IMR-90 (cell line): ENCODE data around the gene PRPS1L1. TPM values are rescaled to one million over a fixed set of nuclear protein-coding genes. Genes with fewer than 3 reads are reported as not detected.

Source experiments
- ATAC-seq: fragments of 200-7000 bp; cut with Tn5 transposase; 2 replicates; pipeline ENCODE4 v1.9.1; 2020; ENCODE audit warnings: low read depth, mild to moderate bottlenecking, moderate library complexity
- Bru-seq: library from RNA; stranded (reverse); fragments of 400-500 nt; gene quantifications from one replicate; lab custom pipeline; 2021; lab: Mats Ljungman, UMichigan
- BruChase-seq, 2 experiments: library from RNA; stranded (reverse); fragments of 400-500 nt; gene quantifications; one replicate each; lab custom pipeline; 2021; lab: Mats Ljungman, UMichigan
- BruUV-seq: library from RNA; stranded (reverse); fragments of 400-500 nt; replicated peaks from 2 replicates; lab custom pipeline; 2021; lab: Mats Ljungman, UMichigan
- CTCF ChIA-PET: fragments of 300-600 bp; formaldehyde crosslinking; extraction: SDS; loops from one replicate; lab custom pipeline; 2021; ENCODE audit warnings: antibody characterized with exemption; lab: Yijun Ruan, JAX
- POLR2A ChIA-PET: fragments of 300-600 bp; sonication (Branson Sonifier 250); formaldehyde crosslinking; loops from one replicate; lab custom pipeline; 2022; ENCODE audit warnings: antibody characterized with exemption; ENCODE audit not compliant: unreplicated experiment; lab: Charles Lee
- DNase-seq: peaks from one replicate; pipeline ENCODE4 v3.0.0; 2013
- H2AFZ ChIP-seq: replicated peaks from 2 replicates; pipeline ENCODE3; 2013; ENCODE audit warnings: low read length, mild to moderate bottlenecking; ENCODE audit not compliant: poor library complexity
- H2AK5ac ChIP-seq: 2 replicates; pipeline ENCODE4 v1.6.1; 2013; ENCODE audit warnings: low read depth, low read length, inconsistent platforms
- H2AK9ac ChIP-seq: replicated peaks from 2 replicates; pipeline ENCODE3; 2013; ENCODE audit warnings: mild to moderate bottlenecking, low read depth, low read length, moderate library complexity; ENCODE audit not compliant: poor library complexity
- H2BK120ac ChIP-seq: 2 replicates; pipeline ENCODE4 v1.6.1; 2013; ENCODE audit warnings: low read depth, low read length, inconsistent platforms
- H2BK15ac ChIP-seq: 3 replicates; pipeline ENCODE4 v1.6.1; 2013; ENCODE audit warnings: low read depth, low read length, inconsistent platforms
- H2BK20ac ChIP-seq: 2 replicates; pipeline ENCODE4 v1.6.1; 2013; ENCODE audit warnings: low read depth, mild to moderate bottlenecking, inconsistent platforms, low read length, moderate library complexity
- H2BK5ac ChIP-seq: 2 replicates; pipeline ENCODE4 v1.6.1; 2013; ENCODE audit warnings: mild to moderate bottlenecking, low read depth, low read length, inconsistent platforms; ENCODE audit not compliant: poor library complexity, severe bottlenecking
- H3K14ac ChIP-seq: replicated peaks from 2 replicates; pipeline ENCODE4 v1.6.1; 2013; ENCODE audit warnings: low read depth, low read length, inconsistent platforms
- H3K18ac ChIP-seq: 2 replicates; pipeline ENCODE4 v1.6.1; 2013; ENCODE audit warnings: low read depth, low read length, control low read depth
- H3K23ac ChIP-seq: 2 replicates; pipeline ENCODE4 v1.6.1; 2013; ENCODE audit warnings: low read depth, low read length, inconsistent platforms
- H3K27ac ChIP-seq: 2 replicates; pipeline ENCODE4 v1.5.1; 2013; ENCODE audit warnings: mild to moderate bottlenecking, control low read depth, low read length; ENCODE audit not compliant: insufficient read depth
- H3K27me3 ChIP-seq: 2 replicates; pipeline ENCODE4 v1.6.1; 2013; ENCODE audit warnings: low read length; ENCODE audit not compliant: control insufficient read depth, insufficient read depth
- H3K36me3 ChIP-seq: 2 replicates; pipeline ENCODE4 v1.6.1; 2013; ENCODE audit warnings: low read length, mixed read lengths; ENCODE audit not compliant: control insufficient read depth, insufficient read depth
- H3K4ac ChIP-seq: 2 replicates; pipeline ENCODE4 v1.6.1; 2013; ENCODE audit warnings: low read depth, low read length, inconsistent platforms
- H3K4me1 ChIP-seq: 2 replicates; pipeline ENCODE4 v1.6.1; 2013; ENCODE audit warnings: low read length, mixed read lengths; ENCODE audit not compliant: control insufficient read depth, insufficient read depth
- H3K4me2 ChIP-seq: 2 replicates; pipeline ENCODE4 v1.6.1; 2013; ENCODE audit warnings: low read depth, mild to moderate bottlenecking, control low read depth, low read length, moderate library complexity
- H3K4me3 ChIP-seq: 2 replicates; pipeline ENCODE4 v1.5.1; 2013; ENCODE audit warnings: low read depth, mild to moderate bottlenecking, control low read depth, low read length, moderate library complexity; ENCODE audit not compliant: insufficient read depth
- H3K56ac ChIP-seq: 2 replicates; pipeline ENCODE4 v1.6.1; 2013; ENCODE audit warnings: low read length, inconsistent platforms; ENCODE audit not compliant: insufficient read depth; ENCODE audit errors: extremely low read depth
- H3K79me1 ChIP-seq, 2 experiments: 2 replicates each; pipeline ENCODE4 v1.6.1; 2013; ENCODE audit warnings: low read length in 2 of 2, inconsistent platforms in 1 of 2, low read depth in 1 of 2
- H3K9ac ChIP-seq: 2 replicates; pipeline ENCODE4 v1.6.1; 2013; ENCODE audit warnings: low read depth, low read length, control low read depth
- H3K9me1 ChIP-seq: 2 replicates; pipeline ENCODE4 v1.6.1; 2013; ENCODE audit warnings: low read length, inconsistent platforms; ENCODE audit not compliant: insufficient read depth
- H3K9me3 ChIP-seq: 2 replicates; pipeline ENCODE4 v1.6.1; 2013; ENCODE audit warnings: low read length; ENCODE audit not compliant: control insufficient read depth, insufficient read depth
- H4K20me1 ChIP-seq: 2 replicates; pipeline ENCODE4 v1.6.1; 2013; ENCODE audit warnings: low read length, inconsistent platforms; ENCODE audit not compliant: insufficient read depth
- H4K5ac ChIP-seq: 2 replicates; pipeline ENCODE4 v1.6.1; 2013; ENCODE audit warnings: mild to moderate bottlenecking, low read depth, low read length, control low read depth
- H4K8ac ChIP-seq, 2 experiments: 2 replicates each; pipeline ENCODE4 v1.6.1; 2013; ENCODE audit warnings: low read depth in 2 of 2, low read length in 2 of 2, control low read depth in 1 of 2, inconsistent platforms in 1 of 2
- H4K91ac ChIP-seq: 2 replicates; pipeline ENCODE4 v1.6.1; 2013; ENCODE audit warnings: low read depth, low read length, inconsistent platforms; ENCODE audit not compliant: insufficient read depth
- FOS ChIP-seq: fragments of 150-350 bp; IDR thresholded peaks from 2 replicates; pipeline ENCODE4 v1.6.1; 2016; ENCODE audit warnings: low read depth, low read length
- MXI1 ChIP-seq: IDR thresholded peaks from 2 replicates; pipeline ENCODE4 v1.6.1; 2012; ENCODE audit warnings: low read depth, mild to moderate bottlenecking, low read length, moderate library complexity, borderline replicate concordance
- POLR2A ChIP-seq: IDR thresholded peaks from 2 replicates; pipeline ENCODE4 v1.6.1; 2012; ENCODE audit warnings: mild to moderate bottlenecking, low read depth, low read length
- RFX5 ChIP-seq: IDR thresholded peaks from 2 replicates; pipeline ENCODE4 v1.8.0; 2012; ENCODE audit warnings: low read depth, mild to moderate bottlenecking, low read length, moderate library complexity
- USF2 ChIP-seq: fragments of 150-350 bp; IDR thresholded peaks from 2 replicates; pipeline ENCODE4 v1.6.1; 2017; ENCODE audit warnings: mild to moderate bottlenecking, antibody characterized with exemption, low read length, low read depth
- WGBS, 2 experiments: methylation state at CpG; one replicate each; pipeline versions ENCODE4 v1.1.5 to v1.1.7; 2013; ENCODE audit warnings: missing lambda C conversion rate in 2 of 2; ENCODE audit not compliant: insufficient read length in 1 of 2; ENCODE audit errors: extremely low coverage in 2 of 2; 5-methylcytosine and 5-hydroxymethylcytosine counted together
- dilution Hi-C: fragments of 300-500 bp; cut with HindIII; formaldehyde crosslinking; loops from one replicate; pipeline ENCODE4 v1.14.3; 2018; ENCODE audit warnings: low sequenced_read_pairs; ENCODE audit not compliant: unreplicated experiment
- in situ Hi-C: fragments of 300-500 bp; cut with MboI; formaldehyde crosslinking; loops from 3 replicates; pipeline ENCODE4 v1.14.3; 2019; ENCODE audit warnings: low sequenced_read_pairs, inconsistent platforms, mixed read lengths
- intact Hi-C: fragments of 100-400 bp; cut with micrococcal nuclease; formaldehyde crosslinking; loops from 2 replicates; pipeline ENCODE4 v1.10.0; 2022
- long read RNA-seq: library from polyadenylated mRNA; unstranded; transcript quantifications from one replicate; pipeline ENCODE4 v2.0.0, GENCODE V29; 2021; ENCODE audit not compliant: unreplicated experiment
- polyA plus RNA-seq, 3 experiments: library from polyadenylated mRNA; depleted of rRNA; stranded (reverse); fragments of >200 nt; gene quantifications; 2 replicates each; pipeline ENCODE4 v1.2.3, GENCODE V29; 2012; ENCODE audit warnings: low replicate concordance in 1 of 3
- total RNA-seq: library from RNA; depleted of rRNA; stranded (reverse); fragments of >200 nt; gene quantifications from 2 replicates; pipeline ENCODE4 v1.2.3, GENCODE V29; 2012; rRNA removed

The PRPS1L1 gene
- not detected in 2 replicates for total RNA-seq
- not detected in 2 replicates for polyA plus RNA-seq (2012; rRNA removed)
- not detected in 2 replicates for polyA plus RNA-seq (2012; cell fraction: cytosol; rRNA removed)
- polyA plus RNA-seq (2012; cell fraction: nucleus; rRNA removed; ENCODE audit: low replicate concordance), result not detected in 2 replicates
- not detected for Bru-seq, nascent RNA
- not detected for BruChase-seq, experiment 1, labeled RNA remaining after a 6-hour chase
- BruChase-seq, experiment 2, labeled RNA remaining after a 2-hour chase, result not detected
- long read RNA-seq, result 0 reads

- ChIA-PET CTCF (no interaction called here), POLR2A (no interaction called here)
- WGBS, 2 experiments, result 95% methylated on average over 5 of the region's 17 CpGs; no CpG with 5 or more reads in 1 of the 2 experiments
- H3K14ac ChIP-seq, result no peak within 1 kb of the TSS
- no peaks in the 10 kb centered on the region for H3K79me1 ChIP-seq
- H3K4me3 ChIP-seq, result no peak within 1 kb of the TSS
- H2AK9ac ChIP-seq, result no peak within 1 kb of the TSS
- intact Hi-C loops, result no loop called here
- no peaks in the 10 kb centered on the region for H3K27me3 ChIP-seq
- dilution Hi-C loops, result no loop called here
- no peak within 1 kb of the TSS for H4K8ac ChIP-seq
- H3K4me1 ChIP-seq, result no peaks in the 10 kb centered on the region
- TF ChIP-seq POLR2A (no peak), MXI1 (no peak), RFX5 (no peak), FOS (no peak), USF2 (no peak)
- in situ Hi-C loops, result no loop called here
- no peaks in the 10 kb centered on the region for H3K9me1 ChIP-seq
- no peak within 1 kb of the TSS for H2AFZ ChIP-seq
- H3K4ac ChIP-seq, result no peak within 1 kb of the TSS
- H2BK20ac ChIP-seq, result no peak within 1 kb of the TSS
- H3K36me3 ChIP-seq, result no peaks in the 10 kb centered on the region
- no peak within 1 kb of the TSS for H2AK5ac ChIP-seq
- H2BK5ac ChIP-seq, result no peak within 1 kb of the TSS
- no peak within 1 kb of the TSS for H2BK15ac ChIP-seq
- H3K9me3 ChIP-seq, result no peaks in the 10 kb centered on the region
- H3K56ac ChIP-seq, result no peak within 1 kb of the TSS
- H3K4me2 ChIP-seq, result no peak within 1 kb of the TSS
- no peak for ATAC-seq
- no peak within 1 kb of the TSS for H3K18ac ChIP-seq
- no peaks in the 10 kb centered on the region for H4K20me1 ChIP-seq
- no TSS peak for BruUV-seq
- no peak within 1 kb of the TSS for H3K23ac ChIP-seq
- H3K9ac ChIP-seq, result no peak within 1 kb of the TSS
- H4K5ac ChIP-seq, result no peak within 1 kb of the TSS
- H3K27ac ChIP-seq, result no peak within 1 kb of the TSS
- H4K91ac ChIP-seq, result no peak within 1 kb of the TSS
- H2BK120ac ChIP-seq, result no peak within 1 kb of the TSS
- no peak for DNase-seq
These were observed at the start of gene PRPS1L1 for GRCh38 chr7:18027628-18028027. Gene PRPS1L1, minus strand, starts transcription at chr7:18027846.
